Fibroblast of skin of abdomen (primary cell): ENCODE data around the gene HTRA2.

Experiments
- DNase-seq: peaks from one replicate; pipeline ENCODE4 v3.0.0-alpha.2; 2013

The HTRA2 gene

GRCh38 chr2:74562126-74562775 is 32.5 kb downstream of the HTRA2 start:
- no peak for DNase-seq

- peak; percentile 57 for DNase-seq
Observed at GRCh38 chr2:74564222-74564621, 34.5 kb downstream of the HTRA2 start.

GRCh38 chr2:74566076-74566753 is 36.5 kb downstream of the HTRA2 start:
- DNase-seq = no peak

GRCh38 chr2:74566754-74567085 is 37.0 kb downstream of the HTRA2 start:
- peak; percentile 98 for DNase-seq

GRCh38 chr2:74567881-74568280 is 38.1 kb downstream of the HTRA2 start:
- peak; percentile 86 for DNase-seq

- DNase-seq = no peak
Observed at GRCh38 chr2:74569686-74570085, 40.0 kb downstream of the HTRA2 start.

- no peak for DNase-seq
Observed at GRCh38 chr2:74571058-74571457, 41.3 kb downstream of the HTRA2 start.

GRCh38 chr2:74572178-74572925 is 42.6 kb downstream of the HTRA2 start:
- no peak for DNase-seq

- DNase-seq = peak; percentile 75
Observed at GRCh38 chr2:74573747-74574562, 44.2 kb downstream of the HTRA2 start.

- DNase-seq = no peak
Observed at GRCh38 chr2:74575320-74575719, 45.6 kb downstream of the HTRA2 start.

- peak; percentile 82 for DNase-seq
Observed at GRCh38 chr2:74576211-74576862, 46.6 kb downstream of the HTRA2 start.

GRCh38 chr2:74576863-74577229 is 47.1 kb downstream of the HTRA2 start:
- peak; percentile 89 for DNase-seq

- DNase-seq = no peak
Observed at GRCh38 chr2:74577448-74577847, 47.7 kb downstream of the HTRA2 start.

GRCh38 chr2:74578408-74578807 is 48.7 kb downstream of the HTRA2 start:
- DNase-seq = no peak

GRCh38 chr2:74581463-74581862 is 51.7 kb downstream of the HTRA2 start:
- DNase-seq = no peak

- no peak for DNase-seq
Observed at GRCh38 chr2:74582184-74582583, 52.5 kb downstream of the HTRA2 start.
